Measurements from ENCODE around the gene CDRT4.
A peak's percentile ranks its signal among the peaks of the same experiment; 100 is the strongest.

Gene CDRT4

GRCh38 chr17:15512071-15512709 is 44.8 kb upstream of the CDRT4 start:
- DNase-seq: no peak
- Histone ChIP-seq H3K4me3 (ENCODE audit: low read depth, low read length) (no peak overlapping the region), H3K27ac (no peak overlapping the region), H3K27me3 (replicated peaks) (no peaks in the 10 kb centered on the region), H3K36me3 (replicated peaks) (no peaks in the 10 kb centered on the region)
- TF ChIP-seq CTCF (IDR thresholded peaks at IDR 0.05; ENCODE audit: low read depth, low read length, missing control alignments): no peak
- in situ Hi-C loops (cut with HindIII; ENCODE audit: low pct_ligation_motif_present, low sequenced_read_pairs): no loop called here

DNA sequence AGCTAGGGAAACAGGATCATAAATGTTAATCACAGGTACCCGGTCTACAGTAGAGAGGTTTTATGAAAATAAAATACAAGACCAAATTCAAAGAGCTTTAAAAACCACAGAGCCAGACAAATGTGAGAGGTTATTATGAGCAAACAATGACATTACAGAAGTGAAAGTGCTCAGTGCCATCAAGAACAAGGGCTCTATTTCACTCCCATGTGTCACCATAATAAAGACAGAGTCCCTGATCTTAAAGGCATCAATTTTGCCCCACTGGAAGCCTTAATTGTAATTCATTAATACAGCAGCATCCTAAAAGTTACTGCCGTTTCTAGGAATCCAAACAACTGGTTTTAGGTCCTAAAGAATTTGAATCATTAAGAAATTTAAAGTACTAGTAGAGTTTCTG is 43.7 kb upstream of the CDRT4 start:
- Histone ChIP-seq H3K36me3 (replicated peaks) (peaks cover 2% of the 10 kb centered on the region), H3K27me3 (replicated peaks) (no peaks in the 10 kb centered on the region), H3K4me3 (ENCODE audit: low read depth, low read length) (no peak overlapping the region), H3K27ac (no peak overlapping the region)
- DNase-seq: no peak
- in situ Hi-C loops (cut with HindIII; ENCODE audit: low pct_ligation_motif_present, low sequenced_read_pairs): no loop called here
- no peak for TF ChIP-seq CTCF (IDR thresholded peaks at IDR 0.05; ENCODE audit: low read depth, low read length, missing control alignments)

- H3K36me3 ChIP-seq (replicated peaks): peaks cover 2% of the 10 kb centered on the region
- H3K27ac ChIP-seq: no peak overlapping the region
- in situ Hi-C loops (cut with HindIII; ENCODE audit: low pct_ligation_motif_present, low sequenced_read_pairs): no loop called here
- TF ChIP-seq CTCF (IDR thresholded peaks at IDR 0.05; ENCODE audit: low read depth, low read length, missing control alignments): no peak
- no peaks in the 10 kb centered on the region for H3K27me3 ChIP-seq (replicated peaks)
- DNase-seq: peak; percentile 79
- H3K4me3 ChIP-seq (ENCODE audit: low read depth, low read length): no peak overlapping the region
Measured at GRCh38 chr17:15510361-15510760, 42.9 kb upstream of the CDRT4 start.

- H3K36me3 ChIP-seq (replicated peaks): peaks cover 2% of the 10 kb centered on the region
- H3K4me3 ChIP-seq (ENCODE audit: low read depth, low read length): no peak overlapping the region
- no peak for TF ChIP-seq CTCF (IDR thresholded peaks at IDR 0.05; ENCODE audit: low read depth, low read length, missing control alignments)
- DNase-seq: no peak
- H3K27me3 ChIP-seq (replicated peaks): no peaks in the 10 kb centered on the region
- in situ Hi-C loops (cut with HindIII; ENCODE audit: low pct_ligation_motif_present, low sequenced_read_pairs): no loop called here
- no peak overlapping the region for H3K27ac ChIP-seq
Measured at GRCh38 chr17:15509095-15509494, 41.7 kb upstream of the CDRT4 start.

DNA sequence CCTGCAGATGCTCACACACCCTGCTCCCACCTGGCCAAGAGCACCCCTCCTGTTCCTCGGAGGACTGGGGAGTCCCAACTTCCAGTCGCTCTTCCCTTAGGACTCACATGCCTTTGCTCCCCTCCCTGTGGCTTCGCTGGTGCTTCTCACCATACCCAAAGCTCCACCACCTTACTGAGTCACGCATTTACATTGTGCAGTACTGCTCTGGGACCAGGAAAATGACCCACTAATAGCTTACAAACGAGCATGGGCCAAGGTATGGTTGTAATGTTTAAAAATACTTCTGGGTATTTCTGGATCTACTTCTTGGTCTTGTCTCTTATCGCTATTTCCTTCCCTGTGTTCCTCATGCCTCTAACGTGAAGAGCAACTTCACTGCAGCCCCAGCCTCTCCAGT is 41.0 kb upstream of the CDRT4 start:
- Histone ChIP-seq H3K27me3 (replicated peaks) (no peaks in the 10 kb centered on the region), H3K4me3 (ENCODE audit: low read depth, low read length) (no peak overlapping the region), H3K27ac (no peak overlapping the region), H3K36me3 (replicated peaks) (peaks cover 2% of the 10 kb centered on the region)
- in situ Hi-C loops (cut with HindIII; ENCODE audit: low pct_ligation_motif_present, low sequenced_read_pairs): no loop called here
- DNase-seq: no peak
- no peak for TF ChIP-seq CTCF (IDR thresholded peaks at IDR 0.05; ENCODE audit: low read depth, low read length, missing control alignments)

DNA sequence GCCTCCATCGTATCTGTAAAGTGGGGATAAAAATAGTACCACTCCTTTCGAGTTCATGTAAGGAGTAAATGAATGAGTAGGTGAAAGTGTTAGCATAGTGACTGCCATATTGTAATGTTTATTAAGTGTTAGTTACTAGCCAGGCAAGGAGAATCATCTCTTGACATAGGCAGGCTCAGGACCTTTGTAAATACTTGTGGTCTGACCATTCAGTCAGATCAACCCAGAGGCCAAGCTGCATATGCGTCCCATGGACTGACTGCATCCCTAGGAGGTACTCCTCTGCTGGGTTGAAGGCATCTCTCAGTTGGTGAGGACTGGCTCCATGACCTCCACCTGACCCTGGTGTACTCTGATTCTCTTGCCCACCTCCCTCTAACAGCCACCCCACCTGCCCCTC is 40.5 kb upstream of the CDRT4 start:
- in situ Hi-C loops (cut with HindIII; ENCODE audit: low pct_ligation_motif_present, low sequenced_read_pairs): no loop called here

More for the DNA sequence above, 40.5 kb upstream of the CDRT4 start:
- Histone ChIP-seq H3K27ac (no peak overlapping the region), H3K27me3 (replicated peaks) (no peaks in the 10 kb centered on the region), H3K4me3 (ENCODE audit: low read depth, low read length) (no peak overlapping the region), H3K36me3 (replicated peaks) (peaks cover 2% of the 10 kb centered on the region)
- no peak for TF ChIP-seq CTCF (IDR thresholded peaks at IDR 0.05; ENCODE audit: low read depth, low read length, missing control alignments)
- no peak for DNase-seq

Measured in brain microvascular endothelial cell (primary cell).